A549 (cell line): Measurements from ENCODE around the gene MMP24. TPM values are rescaled to one million over a fixed set of nuclear protein-coding genes. Genes with fewer than 3 reads are reported as not detected.
A peak's percentile ranks its signal among the peaks of the same experiment; 100 is the strongest.

Experiments
- ATAC-seq, 2 experiments: fragments of 200-7000 bp in 1 of 2; fragments of >200 bp in 1 of 2; cut with Nextera tagmentation in 1 of 2; cut with Tn5 transposase in 1 of 2; 3 replicates each; pipeline versions ENCODE4 v1.8.0 to v1.9.1; 2018 to 2020; ENCODE audit warnings: mild to moderate bottlenecking in 1 of 2, moderate library complexity in 1 of 2
- CTCF ChIA-PET: fragments of 300-600 bp; sonication (Branson Sonifier 250); formaldehyde crosslinking; extraction: SDS; loops from one replicate; lab custom pipeline; 2021; ENCODE audit warnings: antibody characterized with exemption, inconsistent platforms; lab: Yijun Ruan, JAX
- POLR2A ChIA-PET: fragments of 350-600 bp; formaldehyde crosslinking; extraction: SDS; loops from one replicate; lab custom pipeline; 2021; ENCODE audit warnings: antibody characterized with exemption, inconsistent platforms; lab: Yijun Ruan, JAX
- DNase-seq, 2 experiments: peaks; one replicate each; pipeline versions ENCODE4 v3.0.0 to v3.0.0-alpha.2; 2011 to 2016; ENCODE audit warnings: low read depth in 1 of 2, low spot score in 1 of 2
- FAIRE-seq: peaks from 2 replicates; lab custom pipeline; 2011; peaks lifted over from hg19 to GRCh38; lab: Jason Lieb, UNC
- H3K27ac ChIP-seq, 2 experiments: fragments of >200 bp; sonication (Bioruptor Twin); formaldehyde crosslinking; 3 replicates each; pipeline ENCODE4 v1.5.1; 2016 to 2017
- H3K4me1 ChIP-seq: fragments of >200 bp; sonication (Bioruptor Twin); formaldehyde crosslinking; 3 replicates; pipeline ENCODE4 v1.6.1; 2016
- H3K4me2 ChIP-seq: fragments of >200 bp; sonication (Bioruptor Twin); formaldehyde crosslinking; 3 replicates; pipeline ENCODE4 v1.6.1; 2016
- H3K4me3 ChIP-seq: fragments of >200 bp; sonication (Bioruptor Twin); formaldehyde crosslinking; 3 replicates; pipeline ENCODE4 v1.5.1; 2016
- H3K9me3 ChIP-seq: fragments of >200 bp; sonication (Bioruptor Twin); formaldehyde crosslinking; 3 replicates; pipeline ENCODE4 v1.6.1; 2016
- BHLHE40 ChIP-seq: IDR thresholded peaks from 2 replicates; pipeline ENCODE4 v1.6.1; 2012; ENCODE audit warnings: low read depth, low read length, inconsistent platforms
- HEYL ChIP-seq: fragments of 250-450 bp; sonication (Bioruptor Pico); IDR thresholded peaks from 2 replicates; pipeline ENCODE4 v1.8.0; 2021; ENCODE audit warnings: mild to moderate bottlenecking, moderate library complexity
- HMGXB4 ChIP-seq: fragments of 250-450 bp; sonication (Bioruptor Pico); IDR thresholded peaks from 2 replicates; pipeline ENCODE4 v1.5.0; 2021; ENCODE audit warnings: mild to moderate bottlenecking, moderate library complexity, borderline replicate concordance
- PBX3 ChIP-seq: IDR thresholded peaks from 2 replicates; pipeline ENCODE4 v1.6.1; 2012
- POLR2A ChIP-seq: IDR thresholded peaks from 2 replicates; pipeline ENCODE4 v1.6.1; 2012; ENCODE audit warnings: mild to moderate bottlenecking, low read length
- POLR2AphosphoS2 ChIP-seq: conservative IDR thresholded peaks from 2 replicates; pipeline ENCODE4 v1.6.1; 2012; ENCODE audit warnings: low read length, improper control_type of control experiment, inconsistent platforms
- REST ChIP-seq: fragments of 200-600 bp; sonication (generic); IDR thresholded peaks from 2 replicates; pipeline ENCODE4 v1.6.1; 2016; ENCODE audit warnings: antibody characterized with exemption, mild to moderate bottlenecking, moderate library complexity
- RFX5 ChIP-seq: fragments of 450-650 bp; IDR thresholded peaks from 2 replicates; pipeline ENCODE4 v1.7.1; 2014; ENCODE audit warnings: antibody characterized with exemption, mild to moderate bottlenecking, moderate library complexity
- SMC3 ChIP-seq: fragments of >200 bp; sonication (Bioruptor Twin); formaldehyde crosslinking; IDR thresholded peaks from 3 replicates; pipeline ENCODE4 v1.6.1; 2018; ENCODE audit warnings: inconsistent platforms
- WGBS: methylation state at CpG from one replicate; pipeline ENCODE4 v1.1.6; 2017; ENCODE audit errors: missing lambda C conversion rate; 5-methylcytosine and 5-hydroxymethylcytosine counted together
- polyA plus RNA-seq, 4 experiments: library from polyadenylated mRNA; depleted of rRNA in 3 of 4; stranded (reverse); fragments of >200 nt; fragmentation: RNase III in 1 of 4; extraction: RNeasy Plus Mini Kit Qiagen cat#74134 plus additional on column Dnase treatment in 1 of 4; gene quantifications; 2 replicates in 3 of 4; 3 replicates in 1 of 4; pipeline ENCODE4 v1.2.3, GENCODE V29; 2011 to 2017
- TF ChIP-seq, protein P1 (sequence below): IDR thresholded peaks from 2 replicates; pipeline ENCODE4 v1.6.1; 2012; ENCODE audit warnings: low read depth, borderline replicate concordance

MMP24 gene
- polyA plus RNA-seq, 2 of the 4 experiments (the other 2 are of a cell fraction) = 21.3 to 33.3 TPM

DNA sequence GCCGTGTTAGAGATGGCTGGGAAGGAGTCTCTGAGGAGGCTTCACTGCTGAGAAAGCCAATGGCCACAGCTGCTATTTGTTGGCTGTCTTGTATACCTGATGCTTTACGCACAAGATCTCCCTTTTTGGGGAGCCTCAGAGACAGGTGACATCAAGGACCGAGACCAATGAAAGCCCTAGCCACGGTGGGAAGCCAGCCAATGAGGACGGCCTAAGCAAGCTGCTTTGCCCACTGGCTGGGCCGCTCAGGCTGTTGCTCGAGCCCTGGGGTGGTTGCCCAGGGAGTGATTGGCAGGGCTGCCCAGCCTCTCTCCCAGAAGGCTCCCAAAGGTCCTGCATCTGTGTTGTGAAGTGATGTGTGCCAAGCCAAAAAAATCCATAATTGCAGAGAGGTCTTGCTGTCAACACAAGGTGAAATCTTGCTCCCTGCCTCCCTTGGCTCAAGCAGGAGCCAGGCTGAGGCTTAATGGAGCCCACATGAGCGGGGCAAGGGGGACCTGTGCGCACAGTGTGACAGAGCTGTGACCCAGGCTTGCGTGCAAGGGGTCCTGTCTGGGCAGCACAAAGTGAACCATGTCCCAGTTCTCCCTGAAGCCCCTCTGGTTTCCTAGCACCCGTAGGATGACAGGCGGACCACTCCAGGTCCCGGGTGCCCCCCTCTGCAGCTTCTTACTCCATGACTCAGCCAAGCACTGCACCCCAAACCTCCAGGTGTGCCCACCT is 47.1 kb downstream of the MMP24 start:
- Histone ChIP-seq H3K9me3 (no peaks in the 10 kb centered on the region), H3K4me2 (no peak overlapping the region), H3K4me3 (no peak overlapping the region), H3K27ac (peak overlapping the region in 1 of 2 experiments; percentile 28; a peak in 1 of 6 replicates), H3K4me1 (peaks cover 52% of the 10 kb centered on the region)
- ATAC-seq (no peak), FAIRE-seq (no peak), DNase-seq (no peak)
- WGBS = 93% methylated on average over 13 of the region's 13 CpGs
- CTCF ChIA-PET = interaction anchor here (1.0 to 15.8 kb wide), 9 partner anchors 10 to 399 kb away, joined by 3 to 333 read pairs (median 5); partner anchors contain the start of genes EDEM2, TRPC4AP and UQCC1
- no peak for TF ChIP-seq BHLHE40
- peak; percentile 72; the same call in 1 of the 2 replicates for TF ChIP-seq RFX5
- TF ChIP-seq REST = no peak
- POLR2A ChIA-PET = interaction anchor here (0.7 kb wide), 1 partner anchor 11 kb away, joined by 3 read pairs; the partner anchor contains the start of gene EIF6

GRCh38 chr20:35274172-35275092 is 47.9 kb downstream of the MMP24 start:
- DNase-seq = no peak
- Histone ChIP-seq H3K4me3 (no peak overlapping the region), H3K4me2 (no peak overlapping the region), H3K4me1 (peaks cover 44% of the 10 kb centered on the region), H3K27ac (peak overlapping the region in 1 of 2 experiments; percentile 99; a peak in 2 of 6 replicates), H3K9me3 (no peaks in the 10 kb centered on the region)
- ChIA-PET CTCF (interaction anchor here (1.0 to 15.8 kb wide), 9 partner anchors 10 to 400 kb away, joined by 3 to 333 read pairs (median 4); partner anchors contain the start of gene EDEM2), POLR2A (interaction anchor here (0.6 to 1.1 kb wide), 3 partner anchors 128 to 1902 kb away, joined by 3 to 4 read pairs (median 3); no protein-coding TSS in a partner anchor)
- TF ChIP-seq SMC3 (no peak), HEYL (CRISPR knock-in tag) (no peak), POLR2A (0 out of 2 replicates have a peak, but pooled peaks have one; percentile 14), HMGXB4 (no peak)
- WGBS = 95% methylated on average over 16 of the region's 24 CpGs
- FAIRE-seq = no peak
- ATAC-seq = no peak

- FAIRE-seq = no peak
- DNase-seq = no peak
- ChIA-PET POLR2A (interaction anchor here (0.9 to 1.4 kb wide), 4 partner anchors 9 to 131 kb away, joined by 3 to 6 read pairs (median 4); partner anchors contain the start of gene EIF6), CTCF (interaction anchor here (1.0 to 15.8 kb wide), 9 partner anchors 8 to 401 kb away, joined by 3 to 333 read pairs (median 3); partner anchors contain the start of gene EDEM2)
- peak overlapping the region; percentile 94 for H3K4me2 ChIP-seq
- peak overlapping the region; percentile 98 to 99; a peak in 5 of 6 replicates for H3K27ac ChIP-seq
- peaks cover 38% of the 10 kb centered on the region for H3K4me1 ChIP-seq
- TF ChIP-seq, protein P1, sequence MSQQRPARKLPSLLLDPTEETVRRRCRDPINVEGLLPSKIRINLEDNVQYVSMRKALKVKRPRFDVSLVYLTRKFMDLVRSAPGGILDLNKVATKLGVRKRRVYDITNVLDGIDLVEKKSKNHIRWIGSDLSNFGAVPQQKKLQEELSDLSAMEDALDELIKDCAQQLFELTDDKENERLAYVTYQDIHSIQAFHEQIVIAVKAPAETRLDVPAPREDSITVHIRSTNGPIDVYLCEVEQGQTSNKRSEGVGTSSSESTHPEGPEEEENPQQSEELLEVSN = no peak
- peak; percentile 46; the same call in 1 of the 2 replicates for TF ChIP-seq POLR2AphosphoS2
- peak; percentile 28; the same call in 1 of the 2 replicates for TF ChIP-seq PBX3
- no peak for TF ChIP-seq HMGXB4
- H3K9me3 ChIP-seq = no peaks in the 10 kb centered on the region
- no peak overlapping the region for H3K4me3 ChIP-seq
- no peak for ATAC-seq
- WGBS = 89% methylated on average over 10 of the region's 12 CpGs
Observed at GRCh38 chr20:35275741-35276251, 49.3 kb downstream of the MMP24 start.
